Lower leg skin (tissue), 3 donors: ENCODE data around the gene ATG2B.
"Not testable (repeated sequence)": the region's sequence is repeated elsewhere in the genome, so short reads cannot be mapped to it uniquely, and the experiment has no call there.

Source experiments
- CTCF ChIP-seq, 3 donors: fragments of 450-650 bp; IDR thresholded peaks; one replicate each; pipeline ENCODE4 v1.5.1; 2016; ENCODE audit warnings: antibody characterized with exemption in 3 of 3, mild to moderate bottlenecking in 3 of 3, moderate library complexity in 2 of 3
- POLR2A ChIP-seq, 2 donors: fragments of 450-650 bp; IDR thresholded peaks; one replicate each; pipeline ENCODE4 v1.6.1; 2016 to 2017; ENCODE audit warnings: antibody characterized with exemption in 2 of 2, mild to moderate bottlenecking in 1 of 2, moderate library complexity in 1 of 2

- TF ChIP-seq CTCF, POLR2A (IDR thresholded peaks at IDR 0.05): not testable (repeated sequence)
These were observed 15.2 kb downstream of the ATG2B start for GRCh38 chr14:96347957-96348356.
